BJ (cell line): ENCODE results near the gene BPIFA3. TPM values are rescaled to one million over a fixed set of nuclear protein-coding genes. Genes with fewer than 3 reads are reported as not detected.
"Not testable (repeated sequence)": the region's sequence is repeated elsewhere in the genome, so short reads cannot be mapped to it uniquely, and the experiment has no call there.

Source experiments
- CTCF ChIA-PET: fragments of 350-600 bp; formaldehyde crosslinking; extraction: SDS; loops from one replicate; lab custom pipeline; 2021; ENCODE audit warnings: antibody characterized with exemption, inconsistent platforms; lab: Yijun Ruan, JAX
- POLR2A ChIA-PET: fragments of 300-600 bp; sonication (Branson Sonifier 250); formaldehyde crosslinking; extraction: SDS; loops from one replicate; lab custom pipeline; 2021; ENCODE audit warnings: antibody characterized with exemption; lab: Charles Lee
- DNase-seq: peaks from one replicate; pipeline ENCODE4 v3.0.0-alpha.2; 2011; ENCODE audit warnings: low read depth
- H3K27me3 ChIP-seq: 2 replicates; pipeline ENCODE4 v1.6.0; 2011; ENCODE audit warnings: low read length; ENCODE audit not compliant: control insufficient read depth, insufficient read depth
- H3K36me3 ChIP-seq: 2 replicates; pipeline ENCODE4 v1.5.1; 2011; ENCODE audit warnings: low read length; ENCODE audit not compliant: control insufficient read depth, insufficient read depth
- H3K4me3 ChIP-seq: 2 replicates; pipeline ENCODE4 v1.5.1; 2011; ENCODE audit warnings: low read depth, mild to moderate bottlenecking, control low read depth, low read length
- CTCF ChIP-seq: IDR thresholded peaks from 2 replicates; pipeline ENCODE4 v1.5.1; 2011; ENCODE audit warnings: low read depth, mild to moderate bottlenecking, control low read depth, inconsistent platforms, low read length, moderate library complexity; ENCODE audit not compliant: insufficient read depth
- polyA plus RNA-seq: library from polyadenylated mRNA; depleted of rRNA; stranded (reverse); fragments of >200 nt; gene quantifications from 2 replicates; pipeline ENCODE4 v1.2.3, GENCODE V29; 2011

Gene BPIFA3
- polyA plus RNA-seq, 1 experiment: not detected

DNA sequence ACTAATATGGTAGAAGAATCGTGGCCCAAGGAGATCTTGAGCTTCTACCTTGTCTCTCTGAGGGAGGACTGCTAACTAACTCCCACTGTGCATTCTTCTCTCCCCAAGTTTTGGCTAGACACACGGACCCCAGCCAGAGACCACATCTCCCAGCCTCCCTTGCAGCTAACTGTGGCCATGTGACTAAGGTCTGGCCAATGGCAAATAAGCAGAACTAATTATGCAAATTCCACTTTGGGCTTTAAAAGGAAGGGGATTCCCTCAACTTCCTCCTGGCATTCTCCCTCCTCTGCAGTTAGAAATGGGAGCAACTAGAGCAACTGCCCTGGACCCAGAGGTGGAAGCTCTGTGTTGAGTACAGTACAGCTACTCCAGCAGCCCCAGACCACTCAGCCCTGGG is 33.8 kb upstream of the BPIFA3 start:
- Histone ChIP-seq H3K36me3 (no peaks in the 10 kb centered on the region), H3K4me3 (no peak overlapping the region), H3K27me3 (no peaks in the 10 kb centered on the region; the same call in 1 of the 2 replicates)
- POLR2A ChIA-PET: no interaction called here
- no peak for DNase-seq
- CTCF ChIA-PET: no interaction called here
- no peak for TF ChIP-seq CTCF

DNA sequence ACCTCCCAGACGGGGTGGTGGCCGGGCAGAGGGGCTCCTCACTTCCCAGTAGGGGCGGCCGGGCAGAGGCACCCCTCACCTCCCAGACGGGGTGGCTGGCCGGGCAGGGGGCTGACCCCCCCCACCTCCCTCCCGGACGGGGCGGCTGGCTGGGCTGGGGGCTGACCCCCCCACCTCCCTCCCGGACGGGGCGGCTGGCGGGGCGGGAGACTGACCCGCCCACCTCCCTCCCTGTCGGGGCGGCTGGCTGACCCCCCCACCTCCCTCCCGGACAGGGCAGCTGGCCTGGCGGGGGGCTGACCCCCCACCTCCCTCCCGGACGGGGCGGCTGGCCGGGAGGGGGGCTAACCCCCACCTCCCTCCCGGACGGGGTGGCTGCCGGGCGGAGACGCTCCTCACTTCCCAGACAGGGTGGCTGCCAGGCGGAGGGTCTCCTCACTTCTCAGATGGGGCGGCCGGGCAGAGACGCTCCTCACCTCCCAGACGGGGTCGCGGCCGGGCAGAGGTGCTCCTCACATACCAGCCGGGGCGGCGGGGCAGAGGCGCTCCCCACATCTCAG is 32.0 kb upstream of the BPIFA3 start:
- H3K36me3 ChIP-seq, DNase-seq, H3K4me3 ChIP-seq, POLR2A ChIA-PET, CTCF ChIA-PET, H3K27me3 ChIP-seq: not testable (repeated sequence)

GRCh38 chr20:33187491-33187890 is 29.7 kb upstream of the BPIFA3 start:
- no peak for DNase-seq
- H3K36me3 ChIP-seq: no peaks in the 10 kb centered on the region
- CTCF ChIA-PET: interaction anchor here (0.6 kb wide), 1 partner anchor 56 kb away, joined by 5 read pairs; no protein-coding TSS in a partner anchor
- no peaks in the 10 kb centered on the region; the same call in 1 of the 2 replicates for H3K27me3 ChIP-seq
- POLR2A ChIA-PET: no interaction called here
- no peak overlapping the region for H3K4me3 ChIP-seq
- TF ChIP-seq CTCF: no peak

- Histone ChIP-seq H3K4me3 (no peak overlapping the region), H3K27me3 (no peaks in the 10 kb centered on the region; the same call in 1 of the 2 replicates), H3K36me3 (no peaks in the 10 kb centered on the region)
- ChIA-PET CTCF (no interaction called here), POLR2A (no interaction called here)
- DNase-seq: no peak
- TF ChIP-seq CTCF: no peak
These were observed 28.7 kb upstream of the BPIFA3 start for GRCh38 chr20:33188421-33188820.

DNA sequence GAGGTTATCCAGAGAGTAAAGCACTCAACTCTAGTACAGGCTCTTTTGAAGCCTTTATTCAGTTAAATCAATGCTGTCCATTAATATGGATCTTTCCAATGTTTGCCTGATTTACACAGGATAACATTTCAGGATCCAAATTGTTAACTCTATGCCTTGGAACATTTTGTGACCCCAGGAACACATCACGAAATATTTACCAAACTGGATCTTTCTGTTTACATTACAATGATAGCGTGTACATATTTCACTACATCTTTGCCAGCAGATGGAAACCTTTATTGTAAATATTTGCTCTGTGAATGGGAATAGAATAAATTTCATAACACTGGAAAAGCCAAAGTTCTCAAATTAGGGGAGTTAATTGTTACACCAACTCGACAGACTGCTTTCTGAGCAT is 25.7 kb upstream of the BPIFA3 start:
- no peak for DNase-seq
- CTCF ChIA-PET: interaction anchor here (1.2 kb wide), 1 partner anchor 137 kb away, joined by 3 read pairs; no protein-coding TSS in a partner anchor

More for the DNA sequence above, 25.7 kb upstream of the BPIFA3 start:
- POLR2A ChIA-PET: no interaction called here
- Histone ChIP-seq H3K36me3 (no peaks in the 10 kb centered on the region), H3K27me3 (no peaks in the 10 kb centered on the region; the same call in 1 of the 2 replicates), H3K4me3 (no peak overlapping the region)
- no peak for TF ChIP-seq CTCF
